GM12878 (cell line): Measurements from ENCODE around the gene TRIM56. TPM values are rescaled to one million over a fixed set of nuclear protein-coding genes. Genes with fewer than 3 reads are reported as not detected.

ENCODE experiments used
- ATAC-seq: fragments of 200-7000 bp; cut with Tn5 transposase; 3 replicates; pipeline ENCODE4 v1.9.1; 2020; ENCODE audit warnings: mild to moderate bottlenecking, moderate library complexity
- BruUV-seq: library from RNA; stranded (reverse); fragments of 400-500 nt; replicated peaks from 2 replicates; lab custom pipeline; 2021; lab: Mats Ljungman, UMichigan
- CTCF ChIA-PET: fragments of 300-600 bp; sonication (Branson Sonifier 250); formaldehyde crosslinking; extraction: SDS; loops from one replicate; lab custom pipeline; 2021; ENCODE audit warnings: inconsistent platforms; lab: Yijun Ruan, JAX
- POLR2A ChIA-PET: fragments of 350-600 bp; formaldehyde crosslinking; extraction: SDS; loops from one replicate; lab custom pipeline; 2021; ENCODE audit warnings: inconsistent platforms; lab: Charles Lee
- RAD21 ChIA-PET: fragments of 300-600 bp; sonication (Branson Sonifier 250); formaldehyde crosslinking; loops from one replicate; lab custom pipeline; 2023; ENCODE audit warnings: antibody characterized with exemption; ENCODE audit not compliant: unreplicated experiment; lab: Charles Lee
- SMC1A ChIA-PET: fragments of 300-600 bp; sonication (Branson Sonifier 250); formaldehyde crosslinking; loops from one replicate; lab custom pipeline; 2023; ENCODE audit not compliant: unreplicated experiment, uncharacterized antibody; lab: Charles Lee
- DNase-seq: peaks from one replicate; pipeline ENCODE4 v3.0.0-alpha.2; 2011; ENCODE audit warnings: low read depth, low spot score
- FAIRE-seq: peaks from 3 replicates; lab custom pipeline; 2011; peaks lifted over from hg19 to GRCh38; lab: Jason Lieb, UNC
- H2AFZ ChIP-seq: 2 replicates; pipeline ENCODE4 v1.6.0; 2011; ENCODE audit warnings: low read depth, low read length, control low read depth; ENCODE audit not compliant: control insufficient read depth
- H3K27ac ChIP-seq: 2 replicates; pipeline ENCODE4 v1.5.1; 2011; ENCODE audit warnings: control low read depth; ENCODE audit not compliant: control insufficient read depth, insufficient read depth
- H3K27me3 ChIP-seq, 2 experiments: replicated peaks in 1 of 2; 2 replicates each; pipeline versions ENCODE4 v1.6.0 to v1.6.1; 2011; ENCODE audit warnings: low read length in 1 of 2; ENCODE audit not compliant: control insufficient read depth in 2 of 2, insufficient read depth in 2 of 2
- H3K36me3 ChIP-seq, 2 experiments: 2 replicates each; pipeline ENCODE4 v1.5.1; 2011; ENCODE audit warnings: low read length in 1 of 2; ENCODE audit not compliant: control insufficient read depth in 2 of 2, insufficient read depth in 2 of 2
- H3K4me1 ChIP-seq: 2 replicates; pipeline ENCODE4 v1.6.1; 2011; ENCODE audit warnings: mild to moderate bottlenecking, low read length, moderate library complexity, mixed read lengths; ENCODE audit not compliant: control insufficient read depth, insufficient read depth
- H3K4me2 ChIP-seq: 2 replicates; pipeline ENCODE4 v1.6.0; 2011; ENCODE audit warnings: control low read depth; ENCODE audit not compliant: control insufficient read depth, insufficient read depth
- H3K4me3 ChIP-seq: fragments of 200-600 bp; sonication (generic); 2 replicates; pipeline ENCODE4 v1.5.1; 2016
- H3K79me2 ChIP-seq: 2 replicates; pipeline ENCODE4 v1.6.0; 2011; ENCODE audit warnings: low read length; ENCODE audit not compliant: control insufficient read depth, insufficient read depth
- H3K9ac ChIP-seq: 2 replicates; pipeline ENCODE4 v1.8.0; 2011; ENCODE audit warnings: low read length, control low read depth, mixed read lengths; ENCODE audit not compliant: control insufficient read depth, insufficient read depth
- H3K9me3 ChIP-seq: replicated peaks from 3 replicates; pipeline ENCODE4 v1.5.1; 2011; ENCODE audit warnings: mild to moderate bottlenecking, low read length; ENCODE audit not compliant: control insufficient read depth, insufficient read depth
- H4K20me1 ChIP-seq: 2 replicates; pipeline ENCODE4 v1.6.0; 2011; ENCODE audit not compliant: control insufficient read depth, insufficient read depth
- BACH1 ChIP-seq: fragments of 450-650 bp; IDR thresholded peaks from 2 replicates; pipeline ENCODE4 v1.6.1; 2017; ENCODE audit warnings: mild to moderate bottlenecking, borderline replicate concordance
- IKZF1 ChIP-seq: fragments of 450-650 bp; conservative IDR thresholded peaks from 2 replicates; pipeline ENCODE4 v1.6.1; 2017; ENCODE audit warnings: antibody characterized with exemption, mild to moderate bottlenecking
- IKZF2 ChIP-seq, 2 experiments: fragments of 450-650 bp; IDR thresholded peaks; 2 replicates each; pipeline ENCODE4 v1.6.1; 2017; ENCODE audit warnings: mild to moderate bottlenecking in 2 of 2, moderate library complexity in 2 of 2
- IRF4 ChIP-seq: IDR thresholded peaks from 2 replicates; pipeline ENCODE4 v1.6.1; 2011; ENCODE audit warnings: low read depth, low read length
- NRF1 ChIP-seq: conservative IDR thresholded peaks from 2 replicates; pipeline ENCODE4 v1.6.1; 2011; ENCODE audit warnings: mild to moderate bottlenecking, low read depth, low read length, improper control_type of control experiment
- WGBS: methylation state at CpG from one replicate; pipeline ENCODE4 v1.1.6; 2016; ENCODE audit warnings: low lambda C conversion rate; ENCODE audit not compliant: insufficient replicate concordance, insufficient coverage; ENCODE audit errors: missing lambda C conversion rate; 5-methylcytosine and 5-hydroxymethylcytosine counted together
- in situ Hi-C: fragments of 300-500 bp; cut with MboI; formaldehyde crosslinking; loops from 9 replicates; pipeline ENCODE4 v1.14.3; 2018; ENCODE audit warnings: mixed read lengths
- intact Hi-C: fragments of 100-400 bp; cut with micrococcal nuclease; formaldehyde crosslinking; loops from one replicate; pipeline ENCODE4 v1.14.2; 2022; ENCODE audit not compliant: unreplicated experiment
- polyA plus RNA-seq, 11 experiments: library from polyadenylated mRNA; depleted of rRNA in 4 of 11; unstranded in 6 of 11; stranded (reverse) in 5 of 11; fragments of >200 nt; fragmentation: Nextera tagmentation in 4 of 11; fragmentation: Illumina TruSeq in 1 of 11; extraction: Ambion mirVana in 4 of 11; extraction: Trizol in 1 of 11; gene quantifications; 1 replicate in 1 of 11; 2 replicates in 10 of 11; pipeline versions ENCODE4 v1.2.1 to v1.2.3, GENCODE V29; 2011 to 2016; ENCODE audit warnings: inconsistent platforms in 2 of 11, missing spikeins in 2 of 11, low read depth in 1 of 11
- total RNA-seq, 4 experiments: library from RNA; depleted of rRNA in 3 of 4; stranded (reverse); fragments of >200 nt in 3 of 4; fragmentation: Illumina TruSeq in 1 of 4; extraction: Trizol in 1 of 4; gene quantifications; 2 replicates each; pipeline versions ENCODE4 v1.2.1 to v1.2.3, GENCODE V29; 2013 to 2021
- TF ChIP-seq, protein P1 (sequence below): IDR thresholded peaks from 2 replicates; pipeline ENCODE4 v1.6.1; 2012; ENCODE audit warnings: low read depth, low read length, improper control_type of control experiment
- TF ChIP-seq, protein P2 (sequence below): fragments of 450-650 bp; IDR thresholded peaks from 2 replicates; pipeline ENCODE4 v1.6.1; 2017; ENCODE audit warnings: mild to moderate bottlenecking, moderate library complexity

TRIM56 gene
- total and polyA plus RNA-seq, 10 of the 15 experiments (the other 5 are each of a cell fraction or from before 2014, with no cell fraction given): 3.2 to 37.5 (median 11.8) TPM

DNA sequence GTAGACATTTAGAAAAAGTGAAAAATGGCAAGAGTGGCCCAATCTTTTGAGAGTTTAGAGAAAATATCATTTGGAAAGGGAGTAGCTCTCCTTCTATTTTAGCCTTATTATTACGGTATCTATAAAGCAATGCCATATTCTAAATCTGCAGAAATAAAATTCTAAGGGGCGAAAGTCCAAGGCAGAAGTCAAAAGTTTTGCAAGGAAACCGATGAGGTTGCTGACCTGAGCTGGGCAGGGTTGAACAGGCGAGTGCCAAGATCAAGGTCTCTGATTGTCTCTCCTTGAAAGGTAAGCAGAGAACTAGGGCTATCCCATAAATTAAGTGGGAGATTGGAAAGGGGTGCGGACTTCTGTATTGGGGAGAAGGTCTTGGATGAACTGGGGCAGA is 11.7 kb downstream of the TRIM56 start:
- Histone ChIP-seq H3K9me3 (no peaks in the 10 kb centered on the region), H3K4me3 (no peak overlapping the region), H3K27ac (no peak overlapping the region), H2AFZ (no peak overlapping the region), H3K9ac (no peak overlapping the region), H3K36me3 (no peaks in the 10 kb centered on the region), H4K20me1 (0 out of 2 replicates have a peak, but pooled peaks cover 3% of the 10 kb centered on the region), H3K27me3 (no peaks in the 10 kb centered on the region), H3K4me1 (no peaks in the 10 kb centered on the region), H3K79me2 (no peaks in the 10 kb centered on the region), H3K4me2 (no peak overlapping the region)
- POLR2A ChIA-PET: no interaction called here
- DNase-seq: no peak
- SMC1A ChIA-PET: interaction anchor here (0.7 to 1.7 kb wide), 5 partner anchors 12 to 47 kb away, joined by 3 to 5 read pairs (median 4); partner anchors contain the start of gene TRIM56
- TF ChIP-seq IKZF2 (IDR thresholded peaks at IDR 0.05): no peak
- TF ChIP-seq BACH1: no peak
- no peak for TF ChIP-seq IKZF1
- TF ChIP-seq, protein P1, sequence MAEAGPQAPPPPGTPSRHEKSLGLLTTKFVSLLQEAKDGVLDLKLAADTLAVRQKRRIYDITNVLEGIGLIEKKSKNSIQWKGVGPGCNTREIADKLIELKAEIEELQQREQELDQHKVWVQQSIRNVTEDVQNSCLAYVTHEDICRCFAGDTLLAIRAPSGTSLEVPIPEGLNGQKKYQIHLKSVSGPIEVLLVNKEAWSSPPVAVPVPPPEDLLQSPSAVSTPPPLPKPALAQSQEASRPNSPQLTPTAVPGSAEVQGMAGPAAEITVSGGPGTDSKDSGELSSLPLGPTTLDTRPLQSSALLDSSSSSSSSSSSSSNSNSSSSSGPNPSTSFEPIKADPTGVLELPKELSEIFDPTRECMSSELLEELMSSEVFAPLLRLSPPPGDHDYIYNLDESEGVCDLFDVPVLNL: no peak
- RAD21 ChIA-PET: interaction anchor here (0.8 to 1.3 kb wide), 3 partner anchors 12 to 41 kb away, joined by 3 to 4 read pairs (median 3); partner anchors contain the start of gene TRIM56
- no peak for FAIRE-seq
- no TSS peak for BruUV-seq
- CTCF ChIA-PET: interaction anchor here (0.8 to 1.4 kb wide), 9 partner anchors 11 to 186 kb away, joined by 3 to 7 read pairs (median 4); no protein-coding TSS in a partner anchor
- ATAC-seq: no peak
- 97% methylated on average over 5 of the region's 5 CpGs for WGBS
- intact Hi-C loops (loop anchor here (5.0 kb wide), 1 partner anchor 95 kb away; no protein-coding TSS in a partner anchor), in situ Hi-C loops (no loop called here)

DNA sequence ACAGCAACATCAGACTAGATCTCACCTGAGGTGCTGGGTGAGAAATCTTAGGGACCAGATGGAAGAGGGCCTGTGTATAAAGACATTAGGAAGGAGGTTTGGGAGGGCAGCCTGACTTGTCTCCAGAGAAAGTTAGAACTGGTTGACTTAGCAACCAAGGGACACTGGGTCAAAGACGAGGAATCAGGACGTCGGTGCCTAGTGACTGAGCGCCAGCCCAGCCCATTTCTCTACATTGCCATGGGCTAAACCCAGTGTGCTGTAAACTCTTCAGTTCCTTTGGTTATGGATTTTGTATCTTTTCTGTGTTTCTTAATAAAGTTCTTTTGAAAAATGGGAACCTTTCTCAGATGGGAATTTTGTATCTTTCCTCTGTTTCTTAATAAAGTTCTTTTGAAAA is 12.3 kb downstream of the TRIM56 start:
- ChIA-PET RAD21 (no interaction called here), POLR2A (interaction anchor here (0.5 kb wide), 1 partner anchor 42 kb away, joined by 3 read pairs; no protein-coding TSS in a partner anchor), CTCF (no interaction called here), SMC1A (interaction anchor here (1.7 kb wide), 1 partner anchor 47 kb away, joined by 5 read pairs; no protein-coding TSS in a partner anchor)
- WGBS: 84% methylated on average over 4 of the region's 4 CpGs
- Histone ChIP-seq H3K9me3 (no peaks in the 10 kb centered on the region), H3K27me3 (no peaks in the 10 kb centered on the region), H3K79me2 (no peaks in the 10 kb centered on the region), H3K9ac (no peak overlapping the region), H4K20me1 (0 out of 2 replicates have a peak, but pooled peaks cover 3% of the 10 kb centered on the region), H3K4me2 (no peak overlapping the region), H3K4me3 (no peak overlapping the region), H3K27ac (no peak overlapping the region), H2AFZ (no peak overlapping the region), H3K36me3 (no peaks in the 10 kb centered on the region), H3K4me1 (no peaks in the 10 kb centered on the region)
- FAIRE-seq: no peak
- DNase-seq: no peak
- ATAC-seq: no peak
- in situ Hi-C loops: no loop called here
- BruUV-seq: no TSS peak
- intact Hi-C loops: loop anchor here (5.0 kb wide), 1 partner anchor 95 kb away; no protein-coding TSS in a partner anchor
- no peak for TF ChIP-seq IKZF1
- no peak for TF ChIP-seq NRF1
- TF ChIP-seq IRF4: no peak
- TF ChIP-seq, protein P2, sequence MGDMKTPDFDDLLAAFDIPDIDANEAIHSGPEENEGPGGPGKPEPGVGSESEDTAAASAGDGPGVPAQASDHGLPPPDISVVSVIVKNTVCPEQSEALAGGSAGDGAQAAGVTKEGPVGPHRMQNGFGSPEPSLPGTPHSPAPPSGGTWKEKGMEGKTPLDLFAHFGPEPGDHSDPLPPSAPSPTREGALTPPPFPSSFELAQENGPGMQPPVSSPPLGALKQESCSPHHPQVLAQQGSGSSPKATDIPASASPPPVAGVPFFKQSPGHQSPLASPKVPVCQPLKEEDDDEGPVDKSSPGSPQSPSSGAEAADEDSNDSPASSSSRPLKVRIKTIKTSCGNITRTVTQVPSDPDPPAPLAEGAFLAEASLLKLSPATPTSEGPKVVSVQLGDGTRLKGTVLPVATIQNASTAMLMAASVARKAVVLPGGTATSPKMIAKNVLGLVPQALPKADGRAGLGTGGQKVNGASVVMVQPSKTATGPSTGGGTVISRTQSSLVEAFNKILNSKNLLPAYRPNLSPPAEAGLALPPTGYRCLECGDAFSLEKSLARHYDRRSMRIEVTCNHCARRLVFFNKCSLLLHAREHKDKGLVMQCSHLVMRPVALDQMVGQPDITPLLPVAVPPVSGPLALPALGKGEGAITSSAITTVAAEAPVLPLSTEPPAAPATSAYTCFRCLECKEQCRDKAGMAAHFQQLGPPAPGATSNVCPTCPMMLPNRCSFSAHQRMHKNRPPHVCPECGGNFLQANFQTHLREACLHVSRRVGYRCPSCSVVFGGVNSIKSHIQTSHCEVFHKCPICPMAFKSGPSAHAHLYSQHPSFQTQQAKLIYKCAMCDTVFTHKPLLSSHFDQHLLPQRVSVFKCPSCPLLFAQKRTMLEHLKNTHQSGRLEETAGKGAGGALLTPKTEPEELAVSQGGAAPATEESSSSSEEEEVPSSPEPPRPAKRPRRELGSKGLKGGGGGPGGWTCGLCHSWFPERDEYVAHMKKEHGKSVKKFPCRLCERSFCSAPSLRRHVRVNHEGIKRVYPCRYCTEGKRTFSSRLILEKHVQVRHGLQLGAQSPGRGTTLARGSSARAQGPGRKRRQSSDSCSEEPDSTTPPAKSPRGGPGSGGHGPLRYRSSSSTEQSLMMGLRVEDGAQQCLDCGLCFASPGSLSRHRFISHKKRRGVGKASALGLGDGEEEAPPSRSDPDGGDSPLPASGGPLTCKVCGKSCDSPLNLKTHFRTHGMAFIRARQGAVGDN: no peak
